HEK293 (cell line): ENCODE results near the gene ADA.

ENCODE experiments used
- HIC1 ChIP-seq: fragments of 450-650 bp; formaldehyde crosslinking; IDR thresholded peaks from 2 replicates; pipeline ENCODE4 v1.5.1; 2016; ENCODE audit warnings: missing biosample characterization, missing genetic modification characterization
- HOXD13 ChIP-seq: sonication (generic); formaldehyde crosslinking; IDR thresholded peaks from 2 replicates; pipeline ENCODE4 v1.8.0; 2022; ENCODE audit warnings: missing genetic modification reagents, borderline replicate concordance
- RBAK ChIP-seq: fragments of 450-650 bp; formaldehyde crosslinking; IDR thresholded peaks from 2 replicates; pipeline ENCODE4 v1.5.1; 2016; ENCODE audit warnings: missing biosample characterization, missing genetic modification characterization
- REPIN1 ChIP-seq: fragments of 450-650 bp; formaldehyde crosslinking; IDR thresholded peaks from 2 replicates; pipeline ENCODE4 v1.5.1; 2017; ENCODE audit warnings: missing biosample characterization, missing genetic modification characterization, low read depth
- TCF7L2 ChIP-seq: IDR thresholded peaks from 2 replicates; pipeline ENCODE4 v1.6.1; 2011; ENCODE audit warnings: low read depth, mild to moderate bottlenecking, inconsistent platforms, low read length, moderate library complexity, borderline replicate concordance
- ZFP41 ChIP-seq: fragments of 450-650 bp; formaldehyde crosslinking; IDR thresholded peaks from 2 replicates; pipeline ENCODE4 v1.5.1; 2016; ENCODE audit warnings: missing biosample characterization, missing genetic modification characterization, borderline replicate concordance
- ZNF121 ChIP-seq: fragments of 450-650 bp; formaldehyde crosslinking; IDR thresholded peaks from 2 replicates; pipeline ENCODE4 v1.5.1; 2016; ENCODE audit warnings: missing biosample characterization, missing genetic modification characterization
- ZNF426 ChIP-seq: fragments of 450-650 bp; formaldehyde crosslinking; IDR thresholded peaks from 2 replicates; pipeline ENCODE4 v1.5.1; 2017; ENCODE audit warnings: missing biosample characterization, missing genetic modification characterization, mild to moderate bottlenecking, inconsistent platforms, moderate library complexity
- ZNF558 ChIP-seq: fragments of 450-650 bp; formaldehyde crosslinking; IDR thresholded peaks from 2 replicates; pipeline ENCODE4 v1.5.1; 2016; ENCODE audit warnings: missing biosample characterization, missing genetic modification characterization
- TF ChIP-seq, protein P1 (sequence below): fragments of 450-650 bp; formaldehyde crosslinking; IDR thresholded peaks from 2 replicates; pipeline ENCODE4 v1.5.1; 2016; ENCODE audit warnings: missing biosample characterization, missing genetic modification characterization
- TF ChIP-seq, protein P2 (sequence below): fragments of 450-650 bp; formaldehyde crosslinking; IDR thresholded peaks from 2 replicates; pipeline ENCODE4 v1.5.1; 2017; ENCODE audit warnings: missing biosample characterization, missing genetic modification characterization
- TF ChIP-seq, protein P3 (sequence below): fragments of 450-650 bp; formaldehyde crosslinking; IDR thresholded peaks from 2 replicates; pipeline ENCODE4 v1.5.1; 2016; ENCODE audit warnings: missing biosample characterization, missing genetic modification characterization

DNA sequence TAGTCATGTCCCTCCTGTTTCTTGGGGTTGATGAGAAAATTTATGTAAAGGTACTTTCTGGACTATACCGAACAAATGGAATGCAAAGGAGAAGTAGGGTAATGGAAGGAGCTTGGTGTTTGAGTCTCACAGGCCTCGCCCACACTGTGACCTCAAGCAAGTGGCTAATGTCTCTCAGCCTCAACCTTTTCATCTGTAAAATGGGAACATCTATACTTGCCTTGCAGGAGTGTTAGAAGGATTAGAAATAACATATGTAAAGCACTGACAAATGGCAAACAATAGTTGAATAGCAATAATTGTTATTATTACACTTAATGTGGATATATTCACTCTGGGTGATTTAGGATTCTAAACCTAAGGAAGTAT, 78.0 kb downstream of the ADA start:
- no peak for TF ChIP-seq HIC1 (tag by site-specific recombination)
- TF ChIP-seq ZFP41 (tag by site-specific recombination): no peak
- no peak for TF ChIP-seq ZNF426 (tag by site-specific recombination)
- no peak for TF ChIP-seq ZNF121
- TF ChIP-seq, protein P1, sequence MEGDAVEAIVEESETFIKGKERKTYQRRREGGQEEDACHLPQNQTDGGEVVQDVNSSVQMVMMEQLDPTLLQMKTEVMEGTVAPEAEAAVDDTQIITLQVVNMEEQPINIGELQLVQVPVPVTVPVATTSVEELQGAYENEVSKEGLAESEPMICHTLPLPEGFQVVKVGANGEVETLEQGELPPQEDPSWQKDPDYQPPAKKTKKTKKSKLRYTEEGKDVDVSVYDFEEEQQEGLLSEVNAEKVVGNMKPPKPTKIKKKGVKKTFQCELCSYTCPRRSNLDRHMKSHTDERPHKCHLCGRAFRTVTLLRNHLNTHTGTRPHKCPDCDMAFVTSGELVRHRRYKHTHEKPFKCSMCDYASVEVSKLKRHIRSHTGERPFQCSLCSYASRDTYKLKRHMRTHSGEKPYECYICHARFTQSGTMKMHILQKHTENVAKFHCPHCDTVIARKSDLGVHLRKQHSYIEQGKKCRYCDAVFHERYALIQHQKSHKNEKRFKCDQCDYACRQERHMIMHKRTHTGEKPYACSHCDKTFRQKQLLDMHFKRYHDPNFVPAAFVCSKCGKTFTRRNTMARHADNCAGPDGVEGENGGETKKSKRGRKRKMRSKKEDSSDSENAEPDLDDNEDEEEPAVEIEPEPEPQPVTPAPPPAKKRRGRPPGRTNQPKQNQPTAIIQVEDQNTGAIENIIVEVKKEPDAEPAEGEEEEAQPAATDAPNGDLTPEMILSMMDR (tag by site-specific recombination): no peak
- no peak for TF ChIP-seq RBAK (tag by site-specific recombination)
- no peak for TF ChIP-seq ZNF558 (tag by site-specific recombination)
- TF ChIP-seq, protein P2, sequence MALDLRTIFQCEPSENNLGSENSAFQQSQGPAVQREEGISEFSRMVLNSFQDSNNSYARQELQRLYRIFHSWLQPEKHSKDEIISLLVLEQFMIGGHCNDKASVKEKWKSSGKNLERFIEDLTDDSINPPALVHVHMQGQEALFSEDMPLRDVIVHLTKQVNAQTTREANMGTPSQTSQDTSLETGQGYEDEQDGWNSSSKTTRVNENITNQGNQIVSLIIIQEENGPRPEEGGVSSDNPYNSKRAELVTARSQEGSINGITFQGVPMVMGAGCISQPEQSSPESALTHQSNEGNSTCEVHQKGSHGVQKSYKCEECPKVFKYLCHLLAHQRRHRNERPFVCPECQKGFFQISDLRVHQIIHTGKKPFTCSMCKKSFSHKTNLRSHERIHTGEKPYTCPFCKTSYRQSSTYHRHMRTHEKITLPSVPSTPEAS (tag by site-specific recombination): no peak
- TF ChIP-seq HOXD13 (CRISPR knock-in tag): no peak
- TF ChIP-seq, protein P3, sequence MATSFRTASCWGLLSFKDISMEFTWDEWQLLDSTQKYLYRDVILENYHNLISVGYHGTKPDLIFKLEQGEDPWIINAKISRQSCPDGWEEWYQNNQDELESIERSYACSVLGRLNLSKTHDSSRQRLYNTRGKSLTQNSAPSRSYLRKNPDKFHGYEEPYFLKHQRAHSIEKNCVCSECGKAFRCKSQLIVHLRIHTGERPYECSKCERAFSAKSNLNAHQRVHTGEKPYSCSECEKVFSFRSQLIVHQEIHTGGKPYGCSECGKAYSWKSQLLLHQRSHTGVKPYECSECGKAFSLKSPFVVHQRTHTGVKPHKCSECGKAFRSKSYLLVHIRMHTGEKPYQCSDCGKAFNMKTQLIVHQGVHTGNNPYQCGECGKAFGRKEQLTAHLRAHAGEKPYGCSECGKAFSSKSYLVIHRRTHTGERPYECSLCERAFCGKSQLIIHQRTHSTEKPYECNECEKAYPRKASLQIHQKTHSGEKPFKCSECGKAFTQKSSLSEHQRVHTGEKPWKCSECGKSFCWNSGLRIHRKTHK (tag by site-specific recombination): no peak
- no peak for TF ChIP-seq TCF7L2
- TF ChIP-seq REPIN1 (tag by site-specific recombination): no peak
